Liver (tissue), 9 donors: Measurements from ENCODE around the gene MAP3K20. TPM values are rescaled to one million over a fixed set of nuclear protein-coding genes. Genes with fewer than 3 reads are reported as not detected.

ENCODE experiments used
- DNase-seq: peaks from one replicate; pipeline ENCODE4 v3.0.0-alpha.2; 2017; ENCODE audit warnings: low spot score
- H3K27ac ChIP-seq, 2 donors: one replicate each; pipeline ENCODE4 v1.7.0; 2013; ENCODE audit warnings: inconsistent platforms in 2 of 2, low read length in 2 of 2, control low read depth in 1 of 2, low read depth in 1 of 2, mild to moderate bottlenecking in 1 of 2
- H3K27me3 ChIP-seq, 4 donors: one replicate each; pipeline versions ENCODE4 v1.6.1 to v1.7.0; 2013; ENCODE audit warnings: low read length in 3 of 4, inconsistent platforms in 1 of 4, mild to moderate bottlenecking in 1 of 4, moderate library complexity in 1 of 4; ENCODE audit not compliant: control insufficient read depth in 4 of 4, insufficient read depth in 4 of 4
- H3K36me3 ChIP-seq, 4 donors: one replicate each; pipeline versions ENCODE4 v1.6.1 to v1.7.0; 2013; ENCODE audit warnings: low read length in 3 of 4, mild to moderate bottlenecking in 3 of 4, low read depth in 1 of 4, moderate library complexity in 1 of 4; ENCODE audit not compliant: control insufficient read depth in 4 of 4, insufficient read depth in 3 of 4
- H3K4me1 ChIP-seq, 4 donors: one replicate each; pipeline versions ENCODE4 v1.6.1 to v1.7.0; 2013; ENCODE audit warnings: low read length in 3 of 4, mild to moderate bottlenecking in 3 of 4, moderate library complexity in 1 of 4; ENCODE audit not compliant: control insufficient read depth in 4 of 4, insufficient read depth in 4 of 4
- H3K4me3 ChIP-seq, 3 donors: one replicate each; pipeline versions ENCODE4 v1.6.1 to v1.7.0; 2013; ENCODE audit warnings: low read length in 3 of 3, control low read depth in 1 of 3, low read depth in 1 of 3, mild to moderate bottlenecking in 1 of 3
- H3K9ac ChIP-seq, 2 donors: one replicate each; pipeline ENCODE4 v1.7.0; 2013; ENCODE audit warnings: low read length in 2 of 2, mild to moderate bottlenecking in 2 of 2, moderate library complexity in 2 of 2, control low read depth in 1 of 2, low read depth in 1 of 2
- H3K9me3 ChIP-seq, 4 donors: one replicate each; pipeline versions ENCODE4 v1.6.1 to v1.7.0; 2013; ENCODE audit warnings: low read length in 3 of 4; ENCODE audit not compliant: control insufficient read depth in 4 of 4
- EGR1 ChIP-seq, 2 donors: IDR thresholded peaks; 2 replicates each; pipeline ENCODE4 v1.6.1; 2016 to 2018; ENCODE audit warnings: antibody characterized with exemption in 2 of 2, low read depth in 2 of 2
- FOXA1 ChIP-seq: IDR thresholded peaks from 2 replicates; pipeline ENCODE4 v1.6.1; 2016; ENCODE audit warnings: antibody characterized with exemption
- GABPA ChIP-seq, 2 donors: IDR thresholded peaks in 1 of 2; conservative IDR thresholded peaks in 1 of 2; 2 replicates each; pipeline ENCODE4 v1.6.1; 2016; ENCODE audit warnings: antibody characterized with exemption in 2 of 2, mild to moderate bottlenecking in 1 of 2, moderate library complexity in 1 of 2
- HNF4A ChIP-seq, 2 donors: conservative IDR thresholded peaks; 2 replicates each; pipeline ENCODE4 v1.6.1; 2016; ENCODE audit warnings: antibody characterized with exemption in 2 of 2, mild to moderate bottlenecking in 2 of 2
- JUND ChIP-seq, 2 donors: IDR thresholded peaks; 2 replicates each; pipeline ENCODE4 v1.6.1; 2016; ENCODE audit warnings: antibody characterized with exemption in 2 of 2
- RAD21 ChIP-seq, 2 donors: IDR thresholded peaks; 2 replicates each; pipeline ENCODE4 v1.6.1; 2016; ENCODE audit warnings: antibody characterized with exemption in 2 of 2, mild to moderate bottlenecking in 2 of 2
- RXRA ChIP-seq, 2 donors: IDR thresholded peaks; 2 replicates each; pipeline ENCODE4 v1.6.1; 2017 to 2018; ENCODE audit warnings: antibody characterized with exemption in 2 of 2, mild to moderate bottlenecking in 1 of 2
- TAF1 ChIP-seq: conservative IDR thresholded peaks from 2 replicates; pipeline ENCODE4 v1.6.1; 2016; ENCODE audit warnings: antibody characterized with exemption, mild to moderate bottlenecking
- YY1 ChIP-seq: IDR thresholded peaks from 2 replicates; pipeline ENCODE4 v1.6.1; 2016; ENCODE audit warnings: antibody characterized with exemption, mild to moderate bottlenecking
- WGBS: extraction: QIAGEN DNeasy Blood & Tissue Kit; methylation state at CpG from one replicate; pipeline ENCODE4 v1.1.7; 2013; 5-methylcytosine and 5-hydroxymethylcytosine counted together
- polyA plus RNA-seq, 2 donors: library from polyadenylated mRNA; stranded (reverse) in 1 of 2; unstranded in 1 of 2; fragments of 200-250 nt in 1 of 2; fragments of >200 nt in 1 of 2; fragmentation: Nextera tagmentation in 1 of 2; extraction: Ambion mirVana in 1 of 2; gene quantifications; one replicate each; pipeline versions ENCODE4 v1.2.1 to v1.2.3, GENCODE V29; 2013 to 2015
- total RNA-seq, 2 donors: library from RNA; depleted of rRNA; stranded (reverse); fragments of >200 nt; gene quantifications; one replicate each; pipeline ENCODE4 v1.2.3, GENCODE V29; 2014
- TF ChIP-seq, protein P1 (sequence below): IDR thresholded peaks from 2 replicates; pipeline ENCODE4 v1.6.1; 2016; ENCODE audit warnings: antibody characterized with exemption
- TF ChIP-seq, protein P2 (sequence below): IDR thresholded peaks from 2 replicates; pipeline ENCODE4 v1.6.1; 2016; ENCODE audit warnings: antibody characterized with exemption, mild to moderate bottlenecking
- TF ChIP-seq, protein P3 (sequence below): IDR thresholded peaks from 2 replicates; pipeline ENCODE4 v1.6.1; 2016; ENCODE audit warnings: antibody characterized with exemption
- donor health status: healthy.
- donor health status: healthy.
- donor health status: healthy.
- donor health status: healthy.
- donor health status: healthy.

The MAP3K20 gene
- total and polyA plus RNA-seq, 4 donors = 9.1 to 22.6 (median 14.9) TPM

DNA sequence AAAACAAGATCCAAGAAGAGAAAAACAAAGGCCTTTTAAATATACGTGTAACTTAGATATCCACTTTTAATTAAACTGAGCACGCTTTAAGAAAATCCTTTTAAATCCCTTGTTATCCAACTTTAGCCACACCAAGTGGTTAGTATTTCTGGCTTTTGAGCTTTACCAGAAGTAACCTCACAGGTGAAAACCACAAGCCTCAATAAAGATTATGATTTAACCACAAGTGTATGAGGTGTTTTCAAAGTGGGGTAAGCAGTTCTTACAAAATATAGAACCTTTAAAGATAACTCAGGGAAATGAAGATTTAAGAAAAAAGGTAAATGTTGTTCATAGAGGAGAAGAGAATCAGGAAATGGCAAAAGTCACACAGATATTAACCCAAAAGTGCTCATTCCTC is 220.6 kb downstream of the MAP3K20 start:
- Histone ChIP-seq H3K27me3 (no peaks in the 10 kb centered on the region), H3K4me1 (no peaks in the 10 kb centered on the region), H3K9me3 (peaks cover 7 to 45% (median 15%) of the 10 kb centered on the region in 4 donors), H3K4me3 (no peak overlapping the region), H3K9ac (no peak overlapping the region), H3K36me3 (no peaks in the 10 kb centered on the region), H3K27ac (no peak overlapping the region)
- no peak for DNase-seq
- no peak for TF ChIP-seq RAD21 (IDR thresholded peaks at IDR 0.05)
- TF ChIP-seq JUND (IDR thresholded peaks at IDR 0.05) = no peak
- no peak for TF ChIP-seq EGR1 (IDR thresholded peaks at IDR 0.05; ENCODE audit: low read depth in 2 of 2)
- TF ChIP-seq, protein P1, sequence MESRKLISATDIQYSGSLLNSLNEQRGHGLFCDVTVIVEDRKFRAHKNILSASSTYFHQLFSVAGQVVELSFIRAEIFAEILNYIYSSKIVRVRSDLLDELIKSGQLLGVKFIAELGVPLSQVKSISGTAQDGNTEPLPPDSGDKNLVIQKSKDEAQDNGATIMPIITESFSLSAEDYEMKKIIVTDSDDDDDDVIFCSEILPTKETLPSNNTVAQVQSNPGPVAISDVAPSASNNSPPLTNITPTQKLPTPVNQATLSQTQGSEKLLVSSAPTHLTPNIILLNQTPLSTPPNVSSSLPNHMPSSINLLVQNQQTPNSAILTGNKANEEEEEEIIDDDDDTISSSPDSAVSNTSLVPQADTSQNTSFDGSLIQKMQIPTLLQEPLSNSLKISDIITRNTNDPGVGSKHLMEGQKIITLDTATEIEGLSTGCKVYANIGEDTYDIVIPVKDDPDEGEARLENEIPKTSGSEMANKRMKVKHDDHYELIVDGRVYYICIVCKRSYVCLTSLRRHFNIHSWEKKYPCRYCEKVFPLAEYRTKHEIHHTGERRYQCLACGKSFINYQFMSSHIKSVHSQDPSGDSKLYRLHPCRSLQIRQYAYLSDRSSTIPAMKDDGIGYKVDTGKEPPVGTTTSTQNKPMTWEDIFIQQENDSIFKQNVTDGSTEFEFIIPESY = no peak
- TF ChIP-seq TAF1 = no peak
- TF ChIP-seq, protein P2, sequence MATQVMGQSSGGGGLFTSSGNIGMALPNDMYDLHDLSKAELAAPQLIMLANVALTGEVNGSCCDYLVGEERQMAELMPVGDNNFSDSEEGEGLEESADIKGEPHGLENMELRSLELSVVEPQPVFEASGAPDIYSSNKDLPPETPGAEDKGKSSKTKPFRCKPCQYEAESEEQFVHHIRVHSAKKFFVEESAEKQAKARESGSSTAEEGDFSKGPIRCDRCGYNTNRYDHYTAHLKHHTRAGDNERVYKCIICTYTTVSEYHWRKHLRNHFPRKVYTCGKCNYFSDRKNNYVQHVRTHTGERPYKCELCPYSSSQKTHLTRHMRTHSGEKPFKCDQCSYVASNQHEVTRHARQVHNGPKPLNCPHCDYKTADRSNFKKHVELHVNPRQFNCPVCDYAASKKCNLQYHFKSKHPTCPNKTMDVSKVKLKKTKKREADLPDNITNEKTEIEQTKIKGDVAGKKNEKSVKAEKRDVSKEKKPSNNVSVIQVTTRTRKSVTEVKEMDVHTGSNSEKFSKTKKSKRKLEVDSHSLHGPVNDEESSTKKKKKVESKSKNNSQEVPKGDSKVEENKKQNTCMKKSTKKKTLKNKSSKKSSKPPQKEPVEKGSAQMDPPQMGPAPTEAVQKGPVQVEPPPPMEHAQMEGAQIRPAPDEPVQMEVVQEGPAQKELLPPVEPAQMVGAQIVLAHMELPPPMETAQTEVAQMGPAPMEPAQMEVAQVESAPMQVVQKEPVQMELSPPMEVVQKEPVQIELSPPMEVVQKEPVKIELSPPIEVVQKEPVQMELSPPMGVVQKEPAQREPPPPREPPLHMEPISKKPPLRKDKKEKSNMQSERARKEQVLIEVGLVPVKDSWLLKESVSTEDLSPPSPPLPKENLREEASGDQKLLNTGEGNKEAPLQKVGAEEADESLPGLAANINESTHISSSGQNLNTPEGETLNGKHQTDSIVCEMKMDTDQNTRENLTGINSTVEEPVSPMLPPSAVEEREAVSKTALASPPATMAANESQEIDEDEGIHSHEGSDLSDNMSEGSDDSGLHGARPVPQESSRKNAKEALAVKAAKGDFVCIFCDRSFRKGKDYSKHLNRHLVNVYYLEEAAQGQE = no peak
- no peak for TF ChIP-seq RXRA (IDR thresholded peaks at IDR 0.05)
- TF ChIP-seq, protein P3, sequence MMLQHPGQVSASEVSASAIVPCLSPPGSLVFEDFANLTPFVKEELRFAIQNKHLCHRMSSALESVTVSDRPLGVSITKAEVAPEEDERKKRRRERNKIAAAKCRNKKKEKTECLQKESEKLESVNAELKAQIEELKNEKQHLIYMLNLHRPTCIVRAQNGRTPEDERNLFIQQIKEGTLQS = no peak
- 91% methylated on average over 2 of the region's 2 CpGs for WGBS

DNA sequence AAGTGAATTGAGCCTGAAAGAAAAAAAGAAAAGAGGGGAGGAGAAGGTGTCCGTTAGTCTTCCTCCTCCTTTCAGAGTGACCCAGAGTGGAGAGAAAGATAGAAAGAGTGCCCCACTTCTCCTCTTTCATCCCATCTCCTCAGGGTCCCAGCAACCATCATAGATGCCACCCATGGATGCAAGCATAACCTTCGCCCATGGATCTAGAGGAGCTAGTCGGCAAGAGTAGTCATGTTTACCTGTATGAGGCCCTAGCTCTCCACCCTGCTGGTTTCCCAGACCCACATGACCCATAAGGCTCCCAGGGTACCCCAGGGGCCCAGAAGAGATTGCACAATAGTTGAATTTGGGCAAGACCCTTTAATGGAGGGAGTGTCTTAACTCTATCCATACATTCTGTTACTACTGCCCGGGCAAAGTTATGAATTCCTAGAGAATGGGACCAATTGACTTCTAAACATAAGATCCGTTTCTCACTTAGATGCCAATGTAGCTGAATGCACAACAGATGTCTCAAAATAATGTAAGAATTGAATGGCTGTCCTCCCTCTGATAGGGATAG is 223.0 kb downstream of the MAP3K20 start:
- DNase-seq = no peak
- H3K9ac ChIP-seq = no peak overlapping the region
- no peak overlapping the region for H3K27ac ChIP-seq
- no peak for TF ChIP-seq GABPA (IDR thresholded peaks at IDR 0.05 in 1 of 2, conservative IDR thresholded peaks at IDR 0.05 in 1 of 2)
- TF ChIP-seq YY1 = no peak
- TF ChIP-seq FOXA1 = no peak
- no peaks in the 10 kb centered on the region for H3K27me3 ChIP-seq
- H3K9me3 ChIP-seq = peaks cover 7 to 29% (median 14%) of the 10 kb centered on the region in 4 donors
- WGBS = 86% methylated on average over 5 of the region's 5 CpGs
- no peaks in the 10 kb centered on the region for H3K4me1 ChIP-seq
- no peaks in the 10 kb centered on the region for H3K36me3 ChIP-seq
- H3K4me3 ChIP-seq = peak overlapping the region in 1 of 3 donors; percentile 42

DNA sequence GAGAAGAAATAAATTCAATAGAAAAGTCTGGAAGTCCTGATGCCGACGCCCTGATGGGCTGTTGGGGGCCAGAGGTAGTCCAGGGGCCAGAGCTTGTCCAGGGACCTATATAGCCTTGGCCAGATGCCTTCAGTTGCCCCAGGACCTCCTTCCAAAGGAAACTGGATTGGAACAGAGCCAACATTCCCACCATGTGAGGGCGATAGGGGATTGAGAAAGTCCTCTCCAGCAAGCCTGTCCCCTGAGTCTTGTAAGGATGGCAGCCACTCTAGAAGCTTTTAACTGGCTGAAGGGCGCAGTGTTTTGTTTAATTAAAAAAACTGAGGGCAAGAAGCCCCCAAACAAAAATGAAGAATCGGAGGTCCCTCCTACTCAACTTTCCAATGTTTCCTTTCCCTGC is 224.1 kb downstream of the MAP3K20 start:
- Histone ChIP-seq H3K9me3 (peaks cover 7 to 29% (median 13%) of the 10 kb centered on the region in 4 donors), H3K4me3 (no peak overlapping the region), H3K36me3 (no peaks in the 10 kb centered on the region), H3K27ac (no peak overlapping the region), H3K27me3 (no peaks in the 10 kb centered on the region), H3K4me1 (no peaks in the 10 kb centered on the region), H3K9ac (no peak overlapping the region)
- 86% methylated on average over 5 of the region's 5 CpGs for WGBS
- TF ChIP-seq HNF4A (conservative IDR thresholded peaks at IDR 0.05) = no peak
- TF ChIP-seq, protein P1 = no peak
- DNase-seq = no peak
